Peyer's patch (tissue), 4 donors: ENCODE data around the gene ANKRD44.

Experiments used
- POLR2A ChIP-seq, 2 donors: fragments of 450-650 bp; IDR thresholded peaks; one replicate each; pipeline ENCODE4 v1.5.1; 2017; ENCODE audit warnings: antibody characterized with exemption in 2 of 2, mild to moderate bottlenecking in 2 of 2, moderate library complexity in 2 of 2
- TF ChIP-seq, protein P1 (sequence below), 6 experiments: fragments of 450-650 bp in 4 of 6; fragments of 200-600 bp in 2 of 6; sonication (generic) in 1 of 6; IDR thresholded peaks; one replicate each; pipeline ENCODE4 v1.5.1; 2017 to 2019; ENCODE audit warnings: antibody characterized with exemption in 6 of 6, mild to moderate bottlenecking in 3 of 6, moderate library complexity in 1 of 6

DNA sequence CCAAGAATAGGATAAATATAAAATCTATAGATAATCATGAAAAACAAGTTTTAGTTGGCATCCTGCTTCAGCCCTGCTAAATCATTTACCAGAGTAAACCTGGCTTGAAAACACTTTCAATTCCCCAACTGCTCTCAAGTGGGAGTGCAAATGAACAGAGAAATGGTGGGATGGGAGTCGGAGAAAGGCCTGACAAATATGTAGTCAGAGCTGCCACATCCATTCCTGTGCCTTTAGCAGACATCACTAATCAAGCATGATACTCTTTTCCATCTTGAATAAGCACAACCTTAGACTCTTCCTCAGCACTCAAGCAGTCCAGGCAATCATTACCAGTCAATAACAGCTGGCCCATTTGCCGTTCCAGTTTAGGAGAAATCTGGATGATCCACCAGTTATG lies 101.3 kb downstream of the ANKRD44 start:
- TF ChIP-seq, protein P1, sequence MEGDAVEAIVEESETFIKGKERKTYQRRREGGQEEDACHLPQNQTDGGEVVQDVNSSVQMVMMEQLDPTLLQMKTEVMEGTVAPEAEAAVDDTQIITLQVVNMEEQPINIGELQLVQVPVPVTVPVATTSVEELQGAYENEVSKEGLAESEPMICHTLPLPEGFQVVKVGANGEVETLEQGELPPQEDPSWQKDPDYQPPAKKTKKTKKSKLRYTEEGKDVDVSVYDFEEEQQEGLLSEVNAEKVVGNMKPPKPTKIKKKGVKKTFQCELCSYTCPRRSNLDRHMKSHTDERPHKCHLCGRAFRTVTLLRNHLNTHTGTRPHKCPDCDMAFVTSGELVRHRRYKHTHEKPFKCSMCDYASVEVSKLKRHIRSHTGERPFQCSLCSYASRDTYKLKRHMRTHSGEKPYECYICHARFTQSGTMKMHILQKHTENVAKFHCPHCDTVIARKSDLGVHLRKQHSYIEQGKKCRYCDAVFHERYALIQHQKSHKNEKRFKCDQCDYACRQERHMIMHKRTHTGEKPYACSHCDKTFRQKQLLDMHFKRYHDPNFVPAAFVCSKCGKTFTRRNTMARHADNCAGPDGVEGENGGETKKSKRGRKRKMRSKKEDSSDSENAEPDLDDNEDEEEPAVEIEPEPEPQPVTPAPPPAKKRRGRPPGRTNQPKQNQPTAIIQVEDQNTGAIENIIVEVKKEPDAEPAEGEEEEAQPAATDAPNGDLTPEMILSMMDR (IDR thresholded peaks at IDR 0.05): no peak
- no peak for TF ChIP-seq POLR2A (IDR thresholded peaks at IDR 0.05)
